Measurements from ENCODE around the gene NUP85. TPM values are rescaled to one million over a fixed set of nuclear protein-coding genes. Genes with fewer than 3 reads are reported as not detected.

Gene NUP85
- total RNA-seq, 1 donor from 2014 or later = 21.2 TPM

- H3K27me3 ChIP-seq (ENCODE audit: low read depth) = no peaks in the 10 kb centered on the region
- H3K9me3 ChIP-seq (replicated peaks) = no peaks in the 10 kb centered on the region
- peak overlapping the region; percentile 96 for H3K27ac ChIP-seq (replicated peaks)
- H3K36me3 ChIP-seq = peaks cover 43% of the 10 kb centered on the region
- peaks cover 53% of the 10 kb centered on the region for H3K4me1 ChIP-seq
- no peak for DNase-seq
- peak overlapping the region; percentile 93 for H3K4me3 ChIP-seq
- no peak for TF ChIP-seq CTCF (IDR thresholded peaks at IDR 0.05; ENCODE audit: borderline replicate concordance)
- intact Hi-C loops (cut with micrococcal nuclease) = no loop called here
These were observed 56.7 kb downstream of the NUP85 start for GRCh38 chr17:75262112-75262606.

- H3K9me3 ChIP-seq (replicated peaks) = no peaks in the 10 kb centered on the region
- intact Hi-C loops (cut with micrococcal nuclease) = no loop called here
- H3K27ac ChIP-seq (replicated peaks) = no peak overlapping the region
- no peaks in the 10 kb centered on the region for H3K27me3 ChIP-seq (ENCODE audit: low read depth)
- TF ChIP-seq CTCF (IDR thresholded peaks at IDR 0.05; ENCODE audit: borderline replicate concordance) = no peak
- peaks cover 60% of the 10 kb centered on the region for H3K4me1 ChIP-seq
- no peak for DNase-seq
- H3K36me3 ChIP-seq = peaks cover 47% of the 10 kb centered on the region
- H3K4me3 ChIP-seq = peak overlapping the region; percentile 93
These were observed 57.6 kb downstream of the NUP85 start for GRCh38 chr17:75263055-75263454.

- no peak for DNase-seq
- Histone ChIP-seq H3K36me3 (peaks cover 47% of the 10 kb centered on the region), H3K4me1 (peaks cover 46% of the 10 kb centered on the region), H3K4me3 (no peak overlapping the region), H3K27ac (replicated peaks) (no peak overlapping the region), H3K27me3 (ENCODE audit: low read depth) (no peaks in the 10 kb centered on the region), H3K9me3 (replicated peaks) (no peaks in the 10 kb centered on the region)
- intact Hi-C loops (cut with micrococcal nuclease) = no loop called here
- no peak for TF ChIP-seq CTCF (IDR thresholded peaks at IDR 0.05; ENCODE audit: borderline replicate concordance)
These were observed 60.3 kb downstream of the NUP85 start for GRCh38 chr17:75265614-75266315.

- intact Hi-C loops (cut with micrococcal nuclease) = no loop called here
- Histone ChIP-seq H3K27me3 (ENCODE audit: low read depth) (no peaks in the 10 kb centered on the region), H3K9me3 (replicated peaks) (no peaks in the 10 kb centered on the region), H3K27ac (replicated peaks) (no peak overlapping the region), H3K36me3 (peaks cover 47% of the 10 kb centered on the region), H3K4me3 (no peak overlapping the region), H3K4me1 (peaks cover 45% of the 10 kb centered on the region)
- no peak for TF ChIP-seq CTCF (IDR thresholded peaks at IDR 0.05; ENCODE audit: borderline replicate concordance)
- DNase-seq = no peak
These were observed 61.1 kb downstream of the NUP85 start for GRCh38 chr17:75266316-75267152.

GRCh38 chr17:75267153-75267410 lies 61.6 kb downstream of the NUP85 start:
- no peak for TF ChIP-seq CTCF (IDR thresholded peaks at IDR 0.05; ENCODE audit: borderline replicate concordance)
- Histone ChIP-seq H3K4me1 (peaks cover 46% of the 10 kb centered on the region), H3K4me3 (no peak overlapping the region), H3K9me3 (replicated peaks) (no peaks in the 10 kb centered on the region), H3K36me3 (peaks cover 47% of the 10 kb centered on the region), H3K27ac (replicated peaks) (no peak overlapping the region), H3K27me3 (ENCODE audit: low read depth) (no peaks in the 10 kb centered on the region)
- intact Hi-C loops (cut with micrococcal nuclease) = no loop called here
- DNase-seq = no peak
